Mesenchymal stem cell (in vitro differentiated cells and primary cell): ENCODE data around the gene RFX6.

Experiments
- DNase-seq: peaks from one replicate; pipeline ENCODE4 v3.0.0-alpha.2; 2013
- H2AFZ ChIP-seq: one replicate; pipeline ENCODE4 v1.6.1; 2013; ENCODE audit warnings: low read depth, mild to moderate bottlenecking, control low read depth, inconsistent platforms, low read length, moderate library complexity
- H2AK5ac ChIP-seq: 2 replicates; pipeline ENCODE4 v1.6.1; 2013; ENCODE audit warnings: low read length, moderate library complexity, mild to moderate bottlenecking, inconsistent platforms; ENCODE audit not compliant: severe bottlenecking
- H2BK120ac ChIP-seq: one replicate; pipeline ENCODE4 v1.6.1; 2013; ENCODE audit warnings: low read depth, mild to moderate bottlenecking, inconsistent platforms, low read length, moderate library complexity
- H2BK12ac ChIP-seq, 2 experiments: one replicate each; pipeline ENCODE4 v1.6.1; 2013; ENCODE audit warnings: inconsistent platforms in 2 of 2, low read length in 2 of 2, mild to moderate bottlenecking in 2 of 2, moderate library complexity in 2 of 2, control low read depth in 1 of 2
- H2BK15ac ChIP-seq: one replicate; pipeline ENCODE4 v1.6.1; 2013; ENCODE audit warnings: mild to moderate bottlenecking, low read depth, inconsistent platforms; ENCODE audit not compliant: poor library complexity, severe bottlenecking
- H2BK5ac ChIP-seq: 2 replicates; pipeline ENCODE4 v1.6.1; 2013; ENCODE audit warnings: low read depth, mild to moderate bottlenecking, low read length, control low read depth, inconsistent platforms; ENCODE audit not compliant: poor library complexity, severe bottlenecking
- H3K14ac ChIP-seq, 2 experiments: one replicate each; pipeline ENCODE4 v1.6.1; 2013; ENCODE audit warnings: inconsistent platforms in 2 of 2, low read length in 2 of 2, control low read depth in 1 of 2, mild to moderate bottlenecking in 1 of 2, moderate library complexity in 1 of 2
- H3K18ac ChIP-seq, 2 experiments: one replicate each; pipeline ENCODE4 v1.6.1; 2013; ENCODE audit warnings: inconsistent platforms in 2 of 2, low read length in 2 of 2, control low read depth in 1 of 2, low read depth in 1 of 2, mild to moderate bottlenecking in 1 of 2
- H3K23ac ChIP-seq, 2 experiments: one replicate each; pipeline ENCODE4 v1.6.1; 2013; ENCODE audit warnings: inconsistent platforms in 2 of 2, low read length in 2 of 2, mild to moderate bottlenecking in 2 of 2, moderate library complexity in 2 of 2, control low read depth in 1 of 2
- H3K27ac ChIP-seq: 2 replicates; pipeline ENCODE4 v1.5.1; 2013; ENCODE audit warnings: mild to moderate bottlenecking, moderate library complexity, low read length, control low read depth, inconsistent platforms; ENCODE audit not compliant: poor library complexity, severe bottlenecking
- H3K27me3 ChIP-seq, 2 experiments: 2 replicates each; pipeline versions ENCODE4 v1.6.1 to v1.7.0; 2013; ENCODE audit warnings: low read length in 2 of 2, mild to moderate bottlenecking in 2 of 2, moderate library complexity in 2 of 2, control low read depth in 1 of 2, inconsistent platforms in 1 of 2; ENCODE audit not compliant: control insufficient read depth in 1 of 2, insufficient read depth in 1 of 2
- H3K36me3 ChIP-seq, 2 experiments: 2 replicates each; pipeline versions ENCODE4 v1.6.1 to v1.7.0; 2013; ENCODE audit warnings: low read length in 2 of 2, control low read depth in 1 of 2, inconsistent platforms in 1 of 2, low read depth in 1 of 2, mild to moderate bottlenecking in 1 of 2; ENCODE audit not compliant: insufficient read depth in 2 of 2, control insufficient read depth in 1 of 2
- H3K4ac ChIP-seq, 2 experiments: one replicate each; pipeline ENCODE4 v1.6.1; 2013; ENCODE audit warnings: inconsistent platforms in 2 of 2, low read length in 2 of 2, mild to moderate bottlenecking in 2 of 2, moderate library complexity in 2 of 2, control low read depth in 1 of 2, low read depth in 1 of 2
- H3K4me1 ChIP-seq: 2 replicates; pipeline ENCODE4 v1.6.1; 2013; ENCODE audit warnings: low read depth, low read length, control low read depth; ENCODE audit not compliant: control insufficient read depth, insufficient read depth
- H3K4me2 ChIP-seq: 2 replicates; pipeline ENCODE4 v1.6.1; 2013; ENCODE audit warnings: low read length, mild to moderate bottlenecking, inconsistent platforms; ENCODE audit not compliant: poor library complexity, severe bottlenecking
- H3K4me3 ChIP-seq, 2 experiments: 2 replicates each; pipeline versions ENCODE4 v1.5.1 to v1.7.0; 2013; ENCODE audit warnings: low read length in 2 of 2, mild to moderate bottlenecking in 2 of 2, control low read depth in 1 of 2, low read depth in 1 of 2; ENCODE audit not compliant: insufficient read depth in 1 of 2
- H3K79me1 ChIP-seq: replicated peaks from 2 replicates; pipeline ENCODE4 v1.6.1; 2013; ENCODE audit warnings: mild to moderate bottlenecking, control low read depth, low read length, inconsistent platforms; ENCODE audit not compliant: poor library complexity, severe bottlenecking
- H3K9ac ChIP-seq: 2 replicates; pipeline ENCODE4 v1.7.0; 2013; ENCODE audit warnings: mild to moderate bottlenecking, low read length, moderate library complexity
- H3K9me3 ChIP-seq: 2 replicates; pipeline ENCODE4 v1.7.0; 2013; ENCODE audit warnings: mild to moderate bottlenecking, low read length; ENCODE audit not compliant: control insufficient read depth
- H4K8ac ChIP-seq: one replicate; pipeline ENCODE4 v1.6.1; 2013; ENCODE audit warnings: inconsistent platforms, mild to moderate bottlenecking, low read length, moderate library complexity
- H4K91ac ChIP-seq: one replicate; pipeline ENCODE4 v1.6.1; 2013; ENCODE audit warnings: mild to moderate bottlenecking, low read length, inconsistent platforms
- WGBS: methylation state at CpG from one replicate; pipeline ENCODE4 v1.1.7; 2013; ENCODE audit warnings: mixed read lengths; 5-methylcytosine and 5-hydroxymethylcytosine counted together

RFX6 gene

GRCh38 chr6:116847227-116847626 lies 29.8 kb upstream of the RFX6 start:
- Histone ChIP-seq H4K8ac (no peak overlapping the region), H3K27ac (no peak overlapping the region), H2BK15ac (no peak overlapping the region), H3K9me3 (no peaks in the 10 kb centered on the region), H3K79me1 (no peaks in the 10 kb centered on the region), H3K9ac (no peak overlapping the region), H3K36me3 (no peaks in the 10 kb centered on the region), H2AK5ac (no peak overlapping the region), H3K18ac (no peak overlapping the region), H3K14ac (no peak overlapping the region), H3K4ac (no peak overlapping the region), H3K27me3 (peaks cover 0 to 3% of the 10 kb centered on the region in 2 experiments), H2BK5ac (no peak overlapping the region), H3K4me1 (no peaks in the 10 kb centered on the region), H2BK120ac (no peak overlapping the region), H3K23ac (no peak overlapping the region), H2BK12ac (no peak overlapping the region), H2AFZ (no peak overlapping the region), H3K4me3 (no peak overlapping the region), H3K4me2 (no peak overlapping the region), H4K91ac (no peak overlapping the region)
- 17% methylated on average over 1 of the region's 1 CpG for WGBS
- DNase-seq: peak; percentile 44

- no peak overlapping the region for H2AFZ ChIP-seq
- H3K27ac ChIP-seq: no peak overlapping the region
- H2AK5ac ChIP-seq: no peak overlapping the region
- no peak overlapping the region for H2BK15ac ChIP-seq
- no peak overlapping the region for H4K91ac ChIP-seq
- H3K27me3 ChIP-seq: no peaks in the 10 kb centered on the region
- no peak overlapping the region for H3K4ac ChIP-seq
- H2BK5ac ChIP-seq: no peak overlapping the region
- H4K8ac ChIP-seq: no peak overlapping the region
- H2BK12ac ChIP-seq: no peak overlapping the region
- H3K4me3 ChIP-seq: no peak overlapping the region
- H3K9me3 ChIP-seq: peaks cover 45% of the 10 kb centered on the region
- no peaks in the 10 kb centered on the region for H3K4me1 ChIP-seq
- no peaks in the 10 kb centered on the region for H3K36me3 ChIP-seq
- DNase-seq: no peak
- H3K14ac ChIP-seq: no peak overlapping the region
- H3K9ac ChIP-seq: no peak overlapping the region
- no peak overlapping the region for H2BK120ac ChIP-seq
- H3K18ac ChIP-seq: no peak overlapping the region
- H3K23ac ChIP-seq: no peak overlapping the region
- H3K79me1 ChIP-seq: no peaks in the 10 kb centered on the region
- no peak overlapping the region for H3K4me2 ChIP-seq
Observed at GRCh38 chr6:116858060-116858459, 19.0 kb upstream of the RFX6 start.

GRCh38 chr6:116859264-116859663 lies 17.8 kb upstream of the RFX6 start:
- H3K14ac ChIP-seq: no peak overlapping the region
- DNase-seq: no peak
- H2BK12ac ChIP-seq: no peak overlapping the region
- no peak overlapping the region for H3K4me3 ChIP-seq
- no peaks in the 10 kb centered on the region for H3K27me3 ChIP-seq
- no peak overlapping the region for H2BK15ac ChIP-seq
- no peak overlapping the region for H2BK120ac ChIP-seq
- peaks cover 38% of the 10 kb centered on the region for H3K9me3 ChIP-seq
- no peaks in the 10 kb centered on the region for H3K4me1 ChIP-seq
- H3K79me1 ChIP-seq: no peaks in the 10 kb centered on the region
- no peak overlapping the region for H2AFZ ChIP-seq
- H2BK5ac ChIP-seq: no peak overlapping the region
- no peaks in the 10 kb centered on the region for H3K36me3 ChIP-seq
- H3K9ac ChIP-seq: no peak overlapping the region
- H3K27ac ChIP-seq: no peak overlapping the region
- H3K4ac ChIP-seq: no peak overlapping the region
- H4K8ac ChIP-seq: no peak overlapping the region
- H2AK5ac ChIP-seq: no peak overlapping the region
- no peak overlapping the region for H3K18ac ChIP-seq
- no peak overlapping the region for H3K23ac ChIP-seq
- H3K4me2 ChIP-seq: no peak overlapping the region
- no peak overlapping the region for H4K91ac ChIP-seq

- Histone ChIP-seq H3K27ac (no peak overlapping the region), H4K91ac (no peak overlapping the region), H2BK5ac (no peak overlapping the region), H3K9ac (no peak overlapping the region), H2AK5ac (no peak overlapping the region), H3K4ac (no peak overlapping the region), H3K4me1 (no peaks in the 10 kb centered on the region), H3K27me3 (no peaks in the 10 kb centered on the region), H3K14ac (no peak overlapping the region), H3K18ac (no peak overlapping the region), H3K79me1 (no peaks in the 10 kb centered on the region), H2BK12ac (no peak overlapping the region), H2BK15ac (no peak overlapping the region), H3K4me3 (no peak overlapping the region), H3K23ac (no peak overlapping the region), H3K4me2 (no peak overlapping the region), H4K8ac (no peak overlapping the region), H3K36me3 (no peaks in the 10 kb centered on the region), H2BK120ac (no peak overlapping the region), H2AFZ (no peak overlapping the region), H3K9me3 (peaks cover 7% of the 10 kb centered on the region)
- no peak for DNase-seq
- WGBS: 64% methylated on average over 1 of the region's 3 CpGs
Observed at GRCh38 chr6:116866281-116866871, 10.7 kb upstream of the RFX6 start.
